Activated CD4-positive, CD25-positive, alpha-beta regulatory T cell treated with anti-CD3 and anti-CD28 coated beads, Interleukin-2, amount 50 U/mL, for 16 hours (primary cell): ENCODE results near the gene UAP1L1.

ENCODE experiments used
- DNase-seq: peaks from one replicate; pipeline ENCODE4 v3.0.0-alpha.2; 2020; ENCODE audit warnings: low read depth, low spot score

Gene UAP1L1

GRCh38 chr9:137042751-137043727, 34.3 kb upstream of the UAP1L1 start:
- DNase-seq = no peak

DNA sequence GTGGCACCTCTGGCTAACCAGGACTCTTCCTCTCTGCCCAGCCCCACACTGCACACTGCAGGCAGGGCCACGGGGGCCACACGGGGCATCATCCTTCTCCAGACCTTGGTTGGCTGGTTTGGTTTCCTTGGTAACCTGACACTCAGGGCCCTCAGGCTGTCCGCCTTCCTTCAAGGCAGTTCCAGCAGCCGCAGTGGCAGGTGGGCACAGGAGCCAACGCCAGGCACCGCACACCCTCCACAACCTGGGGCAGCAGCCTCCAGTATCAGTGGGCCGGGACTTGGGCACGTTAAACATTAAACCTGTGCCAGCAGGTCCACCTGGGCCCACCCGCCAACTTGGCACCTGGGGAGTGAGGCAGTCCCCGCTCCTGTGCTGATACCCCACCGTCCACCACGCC, 33.3 kb upstream of the UAP1L1 start:
- no peak for DNase-seq

DNA sequence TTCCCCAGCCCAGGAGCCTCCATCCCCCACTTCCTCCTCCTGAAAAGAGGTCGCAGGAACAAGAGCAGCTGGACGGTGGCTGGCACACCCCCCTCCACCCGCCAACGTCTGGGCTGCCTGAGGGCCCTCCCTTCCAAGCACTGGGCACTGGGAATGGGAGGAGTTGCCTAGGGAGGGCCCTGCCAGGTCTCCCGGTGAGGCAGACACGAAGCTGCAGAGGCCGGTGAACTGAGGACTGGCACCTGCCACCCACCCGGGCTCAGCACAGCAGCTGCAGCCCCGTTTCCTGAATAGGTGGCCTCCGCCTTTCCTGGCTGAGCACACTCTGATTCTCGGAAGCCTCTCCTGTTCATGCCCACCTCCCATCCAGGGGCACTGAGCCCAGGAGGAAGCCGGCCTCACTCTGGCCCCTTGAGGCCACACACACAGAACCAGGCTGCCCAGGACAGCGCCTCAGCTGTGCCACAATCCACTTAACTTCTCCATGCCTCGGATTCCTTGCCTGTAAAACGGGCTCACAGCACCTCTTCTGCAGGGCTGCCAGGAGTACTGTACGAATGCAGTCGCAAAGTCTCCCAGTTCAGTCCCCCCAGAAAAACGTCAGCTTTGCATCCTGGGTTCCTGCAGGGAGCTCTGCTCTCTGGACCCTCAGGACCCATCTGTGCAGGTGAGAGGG, 32.7 kb upstream of the UAP1L1 start:
- no peak for DNase-seq

DNA sequence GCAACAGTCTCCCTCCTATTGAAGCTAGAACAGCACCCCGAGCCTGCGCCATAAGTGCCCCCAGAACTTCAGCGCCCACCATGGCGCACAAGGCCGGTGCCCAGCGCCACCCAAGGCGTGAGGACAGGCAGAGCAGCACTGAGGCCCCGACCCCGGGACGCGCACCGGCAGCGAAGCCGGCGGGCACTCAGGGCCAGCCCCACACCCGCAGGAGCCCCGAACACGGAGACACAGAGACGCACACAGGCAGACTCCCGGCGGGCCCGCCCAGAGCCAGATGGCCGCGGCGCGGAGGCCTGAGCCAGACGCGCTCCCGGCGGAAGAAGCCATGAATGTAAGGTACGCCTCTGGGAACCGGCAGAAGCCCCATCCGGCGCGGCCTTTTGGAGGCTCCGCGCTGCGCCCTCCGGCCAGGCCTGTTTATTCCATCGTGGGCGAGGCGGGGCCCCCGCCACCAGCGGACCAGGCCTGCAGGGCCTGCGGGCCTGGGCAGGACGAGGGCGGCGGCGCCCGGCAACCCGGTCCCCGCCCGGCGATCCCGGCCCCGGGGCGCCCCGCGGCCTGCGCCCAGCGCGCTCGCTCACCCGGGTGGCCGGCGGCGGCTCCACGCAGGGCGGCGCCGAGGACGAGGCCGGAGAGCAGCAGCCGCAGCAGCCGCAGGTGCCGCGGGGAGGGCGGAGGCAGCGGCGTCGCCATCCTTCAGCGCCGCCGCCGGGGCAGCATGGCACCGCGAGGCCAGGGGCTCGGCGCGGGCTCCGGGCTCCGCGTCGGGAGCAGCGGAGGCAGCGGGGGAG, 31.8 kb upstream of the UAP1L1 start:
- DNase-seq = no peak

DNA sequence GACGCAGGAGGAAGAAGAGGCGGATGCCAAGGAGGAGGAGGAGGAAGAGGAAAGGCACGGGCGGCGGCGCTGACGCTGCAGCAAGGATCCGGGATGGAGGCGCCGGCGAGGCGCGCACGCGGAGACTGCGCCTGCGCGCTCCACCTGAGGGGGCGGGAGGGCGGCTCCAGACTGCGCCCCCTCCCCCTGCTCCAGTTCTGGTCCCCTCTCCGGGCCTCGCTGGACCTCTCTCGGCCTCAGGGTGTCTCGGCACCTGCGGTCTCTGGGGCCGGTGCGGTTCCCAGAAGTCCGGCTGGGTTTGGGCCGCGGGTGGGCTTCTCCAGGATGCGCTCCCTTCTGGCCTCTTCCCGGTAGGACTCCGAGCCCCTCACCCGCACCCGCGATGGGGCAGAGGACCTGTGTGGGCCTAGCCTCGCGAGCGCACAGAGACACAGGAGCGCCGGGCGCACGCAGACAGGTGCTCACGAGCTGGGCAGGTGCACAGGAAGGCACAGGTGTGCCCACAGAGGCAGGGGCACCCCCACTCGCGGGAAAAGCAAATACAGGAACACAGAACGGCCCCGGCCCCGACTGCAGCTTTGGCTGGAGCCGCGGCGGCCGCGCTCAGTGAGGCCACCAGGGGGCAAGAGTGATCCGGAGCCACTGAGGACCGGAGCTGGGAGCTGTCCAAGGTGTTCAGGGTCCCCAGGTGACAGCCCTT, 31.1 kb upstream of the UAP1L1 start, which contains the start of gene NPDC1:
Gene NPDC1, minus strand, starts transcription at position 90 of the 700 bp plus-strand sequence. CDS start 188 bp downstream, outside the sequence.
- no peak for DNase-seq

- DNase-seq = no peak
Observed at GRCh38 chr9:137048655-137049543, 28.4 kb upstream of the UAP1L1 start.

GRCh38 chr9:137049544-137050449, 27.5 kb upstream of the UAP1L1 start:
- no peak for DNase-seq

GRCh38 chr9:137050570-137050969, 26.7 kb upstream of the UAP1L1 start:
- DNase-seq = no peak

DNA sequence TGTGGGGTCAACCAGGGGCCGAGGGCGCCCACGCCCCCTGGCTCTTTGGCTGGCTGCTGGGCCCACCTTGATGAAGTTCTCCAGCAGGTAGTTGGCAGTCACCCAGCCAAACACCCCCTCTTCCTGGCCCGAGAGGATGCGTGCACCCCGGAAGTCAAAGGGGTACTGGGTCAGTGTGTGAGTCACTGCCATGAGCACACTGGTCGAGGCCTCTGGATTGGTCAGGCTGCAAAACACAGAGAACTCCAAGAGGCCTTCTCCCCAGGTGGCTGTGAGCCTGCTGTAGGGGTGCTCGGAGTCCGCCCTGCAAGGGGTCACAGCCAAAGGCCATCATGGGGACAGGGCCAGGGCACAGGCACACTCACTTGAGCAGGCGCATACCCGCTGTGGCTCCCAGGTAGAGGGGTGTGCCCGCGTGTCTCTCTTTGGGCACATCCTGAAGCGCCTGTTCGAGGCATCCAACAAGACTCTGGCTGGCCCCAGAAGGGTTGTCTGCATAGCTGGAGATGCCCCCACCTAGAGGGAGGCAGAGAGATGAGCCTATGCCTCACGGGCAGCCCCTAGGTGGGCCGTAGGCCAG, 26.1 kb upstream of the UAP1L1 start:
- no peak for DNase-seq

DNA sequence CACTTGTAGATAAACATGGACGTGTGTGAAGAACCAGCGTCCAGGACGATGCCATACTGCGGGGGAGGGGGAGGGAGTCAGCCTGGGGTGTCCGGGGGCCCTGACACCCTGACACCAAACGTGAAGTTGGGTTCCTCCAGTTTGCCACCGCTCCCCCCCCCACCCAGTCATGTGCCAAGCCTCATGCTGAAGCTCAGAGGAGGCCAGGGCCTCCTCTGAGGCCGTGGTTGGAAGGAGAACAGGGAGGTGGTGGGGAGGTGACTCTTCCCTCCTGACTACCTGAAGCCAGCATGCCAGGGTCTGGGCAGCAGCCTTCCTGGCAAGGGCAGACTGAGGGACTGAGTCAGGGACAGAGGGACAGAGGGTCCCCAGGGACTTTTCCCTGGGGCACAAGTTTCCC, 25.0 kb upstream of the UAP1L1 start:
- no peak for DNase-seq

GRCh38 chr9:137052998-137053943, 24.0 kb upstream of the UAP1L1 start:
- DNase-seq = no peak

DNA sequence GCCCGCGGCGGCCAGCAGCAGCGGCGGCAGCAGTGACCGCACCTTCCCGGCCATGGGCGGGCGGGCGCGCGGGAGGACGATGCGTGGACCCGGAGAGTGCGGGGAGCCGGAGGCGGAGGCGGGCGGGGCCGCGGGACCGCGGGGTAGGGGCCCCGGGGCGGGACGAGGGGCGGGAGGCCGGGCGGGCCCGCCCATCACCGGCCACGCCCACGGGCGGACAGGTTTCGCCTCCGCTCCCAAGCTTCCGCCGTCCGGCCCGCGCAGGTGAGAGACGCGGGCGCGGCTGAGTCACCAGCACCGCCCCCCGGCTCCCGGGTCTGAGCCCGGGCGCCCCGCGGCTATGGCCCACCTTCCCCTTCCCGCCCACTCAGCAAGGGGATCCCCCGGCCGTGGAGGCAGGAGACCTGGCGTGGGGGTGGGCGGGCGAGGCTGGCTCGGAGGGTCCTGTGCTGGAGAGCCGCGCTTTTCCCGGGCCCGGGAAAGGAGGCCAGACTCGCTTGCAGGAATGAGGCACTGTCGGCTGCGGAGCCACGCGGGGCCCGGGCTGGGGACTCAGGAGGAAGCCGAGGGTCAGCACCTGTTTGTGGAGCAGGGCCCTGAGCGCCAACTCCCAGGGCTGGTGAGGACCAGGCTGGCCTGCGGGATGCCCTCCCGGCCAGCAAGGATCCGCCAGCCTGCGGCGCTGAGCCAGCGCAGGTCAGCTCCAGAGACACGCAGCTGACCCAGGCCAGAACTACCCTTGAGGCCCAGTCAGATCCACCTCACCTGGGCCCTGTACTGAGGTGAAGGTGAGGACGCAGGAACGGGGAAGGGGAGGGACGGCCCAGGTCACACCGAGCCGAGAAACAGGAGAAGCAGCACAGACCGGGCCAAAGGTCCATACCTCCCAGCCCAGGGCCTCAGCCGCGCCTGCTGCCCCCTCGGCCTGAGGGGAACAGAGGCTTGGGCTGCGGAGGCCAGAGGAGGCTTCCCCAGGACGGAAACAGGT, 23.1 kb upstream of the UAP1L1 start, which contains the start of gene ENTPD2:
Gene ENTPD2, minus strand, starts transcription at position 118 of the 988 bp plus-strand sequence. Its CDS starts 64 bp downstream, at position 54.
- DNase-seq = no peak

DNA sequence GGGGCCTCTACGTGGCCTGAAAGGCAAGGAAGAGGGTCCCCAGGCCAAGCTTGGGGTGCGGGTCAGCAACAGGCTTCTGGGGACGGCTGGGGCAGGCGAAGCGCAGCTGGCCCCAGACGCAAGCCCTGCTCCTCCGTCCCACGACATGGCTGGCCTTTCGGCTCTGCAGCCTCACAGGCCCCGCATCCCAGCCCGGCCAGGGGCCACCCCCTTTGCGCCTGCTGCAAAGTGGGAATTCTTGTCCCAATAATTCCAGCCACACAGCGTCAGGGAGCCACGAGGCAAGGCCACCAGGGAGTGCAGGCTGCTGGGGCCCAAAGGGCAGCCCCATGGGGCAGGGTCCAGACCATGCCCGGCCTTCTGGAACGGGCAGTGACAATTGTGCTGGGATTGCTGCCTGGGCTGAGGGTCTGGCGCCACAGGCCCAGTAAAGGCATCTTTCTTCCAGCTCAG, 22.4 kb upstream of the UAP1L1 start:
- DNase-seq = no peak

DNA sequence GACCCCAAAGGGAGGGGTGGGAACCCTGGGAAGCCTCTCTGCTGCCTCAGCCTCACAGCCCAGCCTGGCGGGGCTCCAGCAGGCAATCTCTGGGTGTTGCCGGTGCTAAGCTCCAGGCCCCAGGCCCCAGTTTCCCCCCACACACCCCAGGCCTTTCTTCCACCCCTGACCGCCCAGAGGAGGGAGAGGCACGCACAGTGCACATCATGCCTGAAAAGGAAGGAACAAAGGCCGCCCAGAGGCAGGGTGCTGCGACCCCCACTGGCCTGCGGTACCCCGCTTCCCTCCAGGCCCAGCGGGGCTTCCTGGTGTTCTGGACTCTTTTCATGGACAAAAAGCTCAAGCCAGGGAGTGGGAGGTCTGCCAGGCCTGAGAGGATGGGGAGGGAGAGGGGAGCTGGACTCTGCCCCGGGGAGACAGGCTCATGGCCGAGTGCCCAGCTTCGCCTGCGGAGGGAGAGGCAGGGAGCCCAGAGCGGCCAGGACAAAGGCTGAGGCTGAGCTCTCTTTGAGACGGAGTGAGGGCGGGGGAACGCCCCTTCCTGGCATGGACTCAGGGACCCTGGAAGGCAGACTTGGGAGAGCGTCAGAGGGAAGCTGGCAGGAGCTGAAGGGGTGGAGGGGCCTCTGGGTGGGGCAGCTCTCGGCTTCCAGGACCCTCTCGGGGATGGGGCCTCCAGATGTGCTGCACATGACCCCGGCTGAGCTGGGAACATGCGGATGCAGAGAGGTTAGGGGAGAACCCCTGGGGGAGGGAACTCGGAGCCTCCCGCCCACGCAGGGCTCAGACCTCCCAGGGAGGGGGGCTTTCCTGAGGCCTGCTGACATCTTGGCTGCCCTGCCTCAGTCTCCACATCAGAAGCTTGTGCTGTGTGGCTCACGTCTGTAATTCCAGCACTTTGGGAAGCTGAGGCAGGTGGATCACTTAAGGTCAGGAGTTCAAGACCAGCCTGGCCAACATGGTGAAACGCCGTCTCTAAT, 21.6 kb upstream of the UAP1L1 start:
- no peak for DNase-seq
